Stimulated activated CD8-positive, alpha-beta memory T cell treated with anti-CD3 and anti-CD28 coated beads, Interleukin-4, amount 100 ng/mL, for 1 hour (primary cell): Measurements from ENCODE around the gene CHMP6.
"Not testable (repeated sequence)": the region's sequence is repeated elsewhere in the genome, so short reads cannot be mapped to it uniquely, and the experiment has no call there.

ENCODE experiments used
- DNase-seq, 2 donors: peaks; one replicate each; pipeline ENCODE4 v3.0.0-alpha.2; 2020; ENCODE audit warnings: low read depth in 2 of 2, low spot score in 1 of 2

Gene CHMP6

GRCh38 chr17:81011951-81012350 lies 20.3 kb downstream of the CHMP6 start:
- DNase-seq, result no peak

GRCh38 chr17:81012574-81013447 lies 21.2 kb downstream of the CHMP6 start:
- DNase-seq, result no peak

GRCh38 chr17:81013642-81014041 lies 22.0 kb downstream of the CHMP6 start:
- no peak for DNase-seq

GRCh38 chr17:81015136-81015535 lies 23.5 kb downstream of the CHMP6 start:
- no peak for DNase-seq

GRCh38 chr17:81016575-81016974 lies 24.9 kb downstream of the CHMP6 start:
- DNase-seq, result no peak

- DNase-seq, result not testable (repeated sequence)
Measured at GRCh38 chr17:81017330-81017729, 25.7 kb downstream of the CHMP6 start.

- no peak for DNase-seq
Measured at GRCh38 chr17:81018044-81018802, 26.6 kb downstream of the CHMP6 start.

GRCh38 chr17:81019563-81020442 lies 28.2 kb downstream of the CHMP6 start:
- DNase-seq, result no peak

- DNase-seq, result no peak
Measured at GRCh38 chr17:81020443-81020766, 28.8 kb downstream of the CHMP6 start.

- DNase-seq, result no peak
Measured at GRCh38 chr17:81020767-81021497, 29.3 kb downstream of the CHMP6 start.

GRCh38 chr17:81021531-81022343 lies 30.1 kb downstream of the CHMP6 start:
- DNase-seq, result no peak

- no peak for DNase-seq
Measured at GRCh38 chr17:81022344-81022676, 30.7 kb downstream of the CHMP6 start.

- no peak for DNase-seq
Measured at GRCh38 chr17:81025065-81025740, 33.6 kb downstream of the CHMP6 start.

- no peak for DNase-seq
Measured at GRCh38 chr17:81025741-81026129, 34.1 kb downstream of the CHMP6 start.

- no peak for DNase-seq
Measured at GRCh38 chr17:81026266-81027036, 34.8 kb downstream of the CHMP6 start.

- DNase-seq, result no peak
Measured at GRCh38 chr17:81027038-81027437, 35.4 kb downstream of the CHMP6 start.

GRCh38 chr17:81027591-81028505 lies 36.2 kb downstream of the CHMP6 start:
- DNase-seq, result no peak

- no peak for DNase-seq
Measured at GRCh38 chr17:81028506-81028858, 36.8 kb downstream of the CHMP6 start.
